ENCODE results near the gene PTBP3. TPM values are rescaled to one million over a fixed set of nuclear protein-coding genes. Genes with fewer than 3 reads are reported as not detected.
"Not testable (repeated sequence)": the region's sequence is repeated elsewhere in the genome, so short reads cannot be mapped to it uniquely, and the experiment has no call there.

Gene PTBP3
- total RNA-seq, 2 experiments from 2014 or later, result 147 to 231 TPM

GRCh38 chr9:112308588-112308987 lies 24.8 kb downstream of the PTBP3 start:
- Mint-ChIP-seq H3K27me3 (no peaks in the 10 kb centered on the region), H3K9me3 (no peaks in the 10 kb centered on the region), H3K27ac (no peak overlapping the region), H3K36me3 (ENCODE audit: low read depth) (peaks cover 15% of the 10 kb centered on the region), H3K4me1 (peaks cover 6% of the 10 kb centered on the region), H3K4me3 (no peak overlapping the region)
- ChIA-PET CTCF (no interaction called here), POLR2A (no interaction called here)
- no peak for DNase-seq

GRCh38 chr9:112301420-112301819 lies 32.0 kb downstream of the PTBP3 start:
- no peak overlapping the region for H3K4me3 Mint-ChIP-seq
- DNase-seq, result no peak
- no peaks in the 10 kb centered on the region for H3K27me3 Mint-ChIP-seq
- ChIA-PET CTCF (no interaction called here), POLR2A (no interaction called here)
- H3K4me1 Mint-ChIP-seq, result peaks cover 23% of the 10 kb centered on the region
- H3K36me3 Mint-ChIP-seq (ENCODE audit: low read depth), result peaks cover 21% of the 10 kb centered on the region
- no peaks in the 10 kb centered on the region for H3K9me3 Mint-ChIP-seq
- H3K27ac Mint-ChIP-seq, result no peak overlapping the region

GRCh38 chr9:112299514-112299913 lies 33.9 kb downstream of the PTBP3 start:
- no peak overlapping the region for H3K27ac Mint-ChIP-seq
- peaks cover 24% of the 10 kb centered on the region for H3K4me1 Mint-ChIP-seq
- H3K4me3 Mint-ChIP-seq, result no peak overlapping the region
- peaks cover 31% of the 10 kb centered on the region for H3K36me3 Mint-ChIP-seq (ENCODE audit: low read depth)
- POLR2A ChIA-PET, result no interaction called here
- no peak for DNase-seq
- no peaks in the 10 kb centered on the region for H3K9me3 Mint-ChIP-seq
- CTCF ChIA-PET, result interaction anchor here (0.8 kb wide), 1 partner anchor 9 kb away, joined by 3 read pairs; no protein-coding TSS in a partner anchor
- H3K27me3 Mint-ChIP-seq, result no peaks in the 10 kb centered on the region

- ChIA-PET CTCF (no interaction called here), POLR2A (no interaction called here)
- Mint-ChIP-seq H3K27ac (no peak overlapping the region), H3K4me1 (peaks cover 18% of the 10 kb centered on the region), H3K9me3 (peaks cover 6% of the 10 kb centered on the region), H3K27me3 (no peaks in the 10 kb centered on the region), H3K36me3 (ENCODE audit: low read depth) (peaks cover 46% of the 10 kb centered on the region), H3K4me3 (no peak overlapping the region)
- DNase-seq, result no peak
Measured at GRCh38 chr9:112296929-112297328, 36.5 kb downstream of the PTBP3 start.

GRCh38 chr9:112295174-112295573 lies 38.2 kb downstream of the PTBP3 start:
- H3K4me3 Mint-ChIP-seq, result no peak overlapping the region
- no peaks in the 10 kb centered on the region for H3K27me3 Mint-ChIP-seq
- POLR2A ChIA-PET, result no interaction called here
- H3K27ac Mint-ChIP-seq, result no peak overlapping the region
- DNase-seq, result no peak
- CTCF ChIA-PET, result interaction anchor here (0.6 kb wide), 3 partner anchors 9 to 66 kb away, joined by 3 to 4 read pairs (median 3); no protein-coding TSS in a partner anchor
- H3K36me3 Mint-ChIP-seq (ENCODE audit: low read depth), result peaks cover 51% of the 10 kb centered on the region
- peaks cover 13% of the 10 kb centered on the region for H3K9me3 Mint-ChIP-seq
- H3K4me1 Mint-ChIP-seq, result peaks cover 8% of the 10 kb centered on the region

GRCh38 chr9:112288029-112288428 lies 45.4 kb downstream of the PTBP3 start:
- ChIA-PET CTCF (interaction anchor here (0.7 kb wide), 1 partner anchor 29 kb away, joined by 3 read pairs; no protein-coding TSS in a partner anchor), POLR2A (no interaction called here)
- no peak for DNase-seq
- H3K4me1 Mint-ChIP-seq, result peaks cover 6% of the 10 kb centered on the region
- H3K4me3 Mint-ChIP-seq, result no peak overlapping the region
- peaks cover 85% of the 10 kb centered on the region for H3K36me3 Mint-ChIP-seq (ENCODE audit: low read depth)
- peaks cover 41% of the 10 kb centered on the region for H3K9me3 Mint-ChIP-seq
- no peak overlapping the region for H3K27ac Mint-ChIP-seq
- no peaks in the 10 kb centered on the region for H3K27me3 Mint-ChIP-seq

- Mint-ChIP-seq H3K27ac (no peak overlapping the region), H3K27me3 (no peaks in the 10 kb centered on the region), H3K36me3 (ENCODE audit: low read depth) (peaks cover 82% of the 10 kb centered on the region), H3K4me3 (no peak overlapping the region), H3K4me1 (peaks cover 4% of the 10 kb centered on the region), H3K9me3 (peaks cover 37% of the 10 kb centered on the region)
- DNase-seq, result no peak
- ChIA-PET CTCF (no interaction called here), POLR2A (no interaction called here)
Measured at GRCh38 chr9:112286926-112287325, 46.5 kb downstream of the PTBP3 start.

GRCh38 chr9:112285056-112285455 lies 48.4 kb downstream of the PTBP3 start:
- DNase-seq, result no peak
- ChIA-PET CTCF (no interaction called here), POLR2A (no interaction called here)
- Mint-ChIP-seq H3K27me3 (no peaks in the 10 kb centered on the region), H3K4me1 (peaks cover 4% of the 10 kb centered on the region), H3K36me3 (ENCODE audit: low read depth) (peaks cover 73% of the 10 kb centered on the region), H3K4me3 (no peak overlapping the region), H3K27ac (no peak overlapping the region), H3K9me3 (peaks cover 30% of the 10 kb centered on the region)

- CTCF ChIA-PET, result no interaction called here
- POLR2A ChIA-PET, result no interaction called here
- Mint-ChIP-seq H3K4me1 (peaks cover 2% of the 10 kb centered on the region), H3K27ac (peak overlapping the region; percentile 17), H3K9me3 (peaks cover 30% of the 10 kb centered on the region), H3K36me3 (ENCODE audit: low read depth) (peaks cover 64% of the 10 kb centered on the region), H3K27me3 (no peaks in the 10 kb centered on the region), H3K4me3 (no peak overlapping the region)
- no peak for DNase-seq
Measured at GRCh38 chr9:112283582-112284253, 49.7 kb downstream of the PTBP3 start.

- H3K4me1 Mint-ChIP-seq, DNase-seq, H3K4me3 Mint-ChIP-seq, H3K27me3 Mint-ChIP-seq, CTCF ChIA-PET, H3K27ac Mint-ChIP-seq, POLR2A ChIA-PET: not testable (repeated sequence)
- peaks cover 30% of the 10 kb centered on the region for H3K9me3 Mint-ChIP-seq
- peaks cover 55% of the 10 kb centered on the region for H3K36me3 Mint-ChIP-seq (ENCODE audit: low read depth)
Measured at GRCh38 chr9:112282841-112283240, 50.6 kb downstream of the PTBP3 start.

GRCh38 chr9:112280904-112281303 lies 52.5 kb downstream of the PTBP3 start:
- no peak for DNase-seq
- POLR2A ChIA-PET, result no interaction called here
- H3K27me3 Mint-ChIP-seq, result no peaks in the 10 kb centered on the region
- CTCF ChIA-PET, result interaction anchor here (1.4 kb wide), 1 partner anchor 47 kb away, joined by 3 read pairs; no protein-coding TSS in a partner anchor
- H3K4me3 Mint-ChIP-seq, result no peak overlapping the region
- H3K36me3 Mint-ChIP-seq (ENCODE audit: low read depth), result peaks cover 40% of the 10 kb centered on the region
- H3K9me3 Mint-ChIP-seq, result peaks cover 19% of the 10 kb centered on the region
- peaks cover 5% of the 10 kb centered on the region for H3K4me1 Mint-ChIP-seq
- no peak overlapping the region for H3K27ac Mint-ChIP-seq

- ChIA-PET POLR2A (no interaction called here), CTCF (interaction anchor here (0.6 kb wide), 1 partner anchor 163 kb away, joined by 3 read pairs; no protein-coding TSS in a partner anchor)
Measured at GRCh38 chr9:112279501-112279900, 53.9 kb downstream of the PTBP3 start.

GRCh38 chr9:112278152-112278551 lies 55.3 kb downstream of the PTBP3 start:
- Mint-ChIP-seq H3K27ac (no peak overlapping the region), H3K27me3 (no peaks in the 10 kb centered on the region), H3K9me3 (no peaks in the 10 kb centered on the region), H3K4me1 (peaks cover 18% of the 10 kb centered on the region), H3K4me3 (no peak overlapping the region), H3K36me3 (ENCODE audit: low read depth) (peaks cover 31% of the 10 kb centered on the region)
- ChIA-PET POLR2A (no interaction called here), CTCF (no interaction called here)
- DNase-seq, result no peak

More at GRCh38 chr9:112279501-112279900, 53.9 kb downstream of the PTBP3 start:
- Mint-ChIP-seq H3K9me3 (peaks cover 7% of the 10 kb centered on the region), H3K4me3 (no peak overlapping the region), H3K27ac (no peak overlapping the region), H3K4me1 (peaks cover 12% of the 10 kb centered on the region), H3K36me3 (ENCODE audit: low read depth) (peaks cover 36% of the 10 kb centered on the region), H3K27me3 (no peaks in the 10 kb centered on the region)
- no peak for DNase-seq

GRCh38 chr9:112274600-112274999 lies 58.8 kb downstream of the PTBP3 start:
- no peaks in the 10 kb centered on the region for H3K9me3 Mint-ChIP-seq
- H3K4me3 Mint-ChIP-seq, result no peak overlapping the region
- H3K4me1 Mint-ChIP-seq, result peaks cover 24% of the 10 kb centered on the region
- DNase-seq, result no peak
- no peaks in the 10 kb centered on the region for H3K27me3 Mint-ChIP-seq
- H3K27ac Mint-ChIP-seq, result no peak overlapping the region
- POLR2A ChIA-PET, result no interaction called here
- peaks cover 34% of the 10 kb centered on the region for H3K36me3 Mint-ChIP-seq (ENCODE audit: low read depth)
- CTCF ChIA-PET, result no interaction called here
